ENCODE data around the gene ERGIC1.

The ERGIC1 gene

GRCh38 chr5:172990776-172991175, 156.7 kb downstream of the ERGIC1 start:
- DNase-seq: no peak

GRCh38 chr5:172994405-172994804, 160.4 kb downstream of the ERGIC1 start:
- no peak for DNase-seq

GRCh38 chr5:172999372-172999973, 165.4 kb downstream of the ERGIC1 start:
- no peak for DNase-seq

GRCh38 chr5:172999974-173000373, 165.9 kb downstream of the ERGIC1 start:
- DNase-seq: no peak

GRCh38 chr5:173001229-173001841, 167.3 kb downstream of the ERGIC1 start:
- no peak for DNase-seq

All from central memory CD4-positive, alpha-beta T cell (primary cell).